GM21515 (cell line): ENCODE data around the gene ZBTB16.
"Not testable (repeated sequence)": the region's sequence is repeated elsewhere in the genome, so short reads cannot be mapped to it uniquely, and the experiment has no call there.

Experiments used
- ATAC-seq: cut with Tn5 transposase; IDR thresholded peaks from one replicate; pipeline ENCODE4 v1.9.1; 2021; ENCODE audit not compliant: unreplicated experiment

The ZBTB16 gene

GRCh38 chr11:114040706-114041211 lies 18.8 kb upstream of the ZBTB16 start:
- ATAC-seq: no peak

GRCh38 chr11:114042234-114042633 lies 17.3 kb upstream of the ZBTB16 start:
- no peak for ATAC-seq

DNA sequence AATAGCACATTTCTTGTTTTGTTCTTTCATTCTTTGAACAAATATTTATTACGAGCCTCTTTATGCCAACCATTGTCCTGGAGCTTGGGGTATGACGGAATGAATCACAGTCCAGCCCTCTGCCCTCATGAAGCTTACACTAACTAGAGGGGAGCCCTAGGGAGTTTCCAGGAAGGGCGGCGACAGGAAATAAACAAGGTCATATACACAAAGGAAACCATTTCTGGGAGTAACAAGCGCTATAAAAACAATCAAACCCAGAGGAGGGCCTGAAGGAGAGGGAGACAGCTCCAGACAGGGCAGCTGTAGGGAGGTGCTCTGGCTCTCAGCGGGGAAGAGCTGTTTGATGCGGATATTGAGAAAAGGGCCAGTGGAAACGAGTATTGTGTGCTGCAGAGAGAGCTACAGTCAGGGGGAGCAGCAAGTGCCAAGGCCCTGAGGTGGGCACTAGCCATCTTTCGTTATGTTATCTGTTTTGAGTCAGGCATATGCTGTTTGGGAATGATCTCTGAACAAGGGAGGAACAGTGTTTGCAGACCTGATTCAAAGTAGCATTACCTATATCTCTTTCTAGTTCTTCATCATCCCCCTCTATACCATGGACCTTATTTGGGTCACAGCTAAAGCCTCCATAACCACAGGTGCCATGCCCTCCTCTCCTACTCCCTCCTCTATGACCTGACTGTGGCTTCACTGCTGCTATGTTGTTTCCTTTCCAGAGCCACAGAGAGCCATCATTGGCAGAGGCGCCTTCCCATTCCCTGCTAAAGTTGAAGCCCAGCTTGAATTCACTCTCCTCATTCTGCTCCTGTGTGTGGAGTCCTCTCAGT lies 15.3 kb upstream of the ZBTB16 start:
- no peak for ATAC-seq

DNA sequence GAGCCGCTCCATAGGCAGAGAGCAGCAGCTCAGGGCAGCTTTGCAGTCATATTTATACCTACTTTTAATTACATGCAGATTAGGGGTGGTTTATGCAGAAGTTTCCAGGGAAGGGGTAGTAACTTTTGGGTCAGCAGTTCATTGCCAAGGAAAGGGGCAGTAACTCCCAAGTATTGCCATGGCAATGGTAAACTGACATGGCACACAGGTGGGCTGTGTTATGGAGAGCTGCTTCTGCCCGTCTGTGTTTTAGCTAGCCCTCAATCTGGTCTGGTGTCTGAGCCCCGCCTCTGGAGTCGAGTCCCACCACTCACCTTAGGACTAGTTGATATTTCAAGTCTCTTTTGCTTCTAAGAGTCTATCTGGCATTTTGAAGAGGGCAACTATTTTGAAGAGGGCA lies 12.2 kb upstream of the ZBTB16 start:
- ATAC-seq: no peak

GRCh38 chr11:114049050-114049449 lies 10.5 kb upstream of the ZBTB16 start:
- ATAC-seq: no peak

DNA sequence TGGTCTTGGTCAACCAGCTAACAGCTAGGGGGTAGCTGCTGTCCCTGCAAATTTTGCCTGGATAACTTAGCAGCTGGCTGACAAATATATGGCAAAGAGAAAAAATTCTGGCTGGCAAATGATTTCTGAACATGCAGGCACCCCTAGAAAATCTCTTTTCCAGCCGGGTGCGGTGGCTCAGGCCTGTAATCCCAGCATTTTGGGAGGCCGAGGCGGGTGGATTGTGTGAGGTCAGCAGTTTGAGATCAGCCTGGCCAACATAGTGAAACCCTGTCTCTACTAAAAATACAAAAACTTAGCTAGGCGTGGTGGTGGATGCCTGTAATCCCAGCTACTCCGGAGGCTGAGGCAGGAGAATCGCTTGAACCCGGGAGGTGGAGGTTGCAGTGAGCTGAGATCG lies 9.7 kb upstream of the ZBTB16 start:
- ATAC-seq: not testable (repeated sequence)

DNA sequence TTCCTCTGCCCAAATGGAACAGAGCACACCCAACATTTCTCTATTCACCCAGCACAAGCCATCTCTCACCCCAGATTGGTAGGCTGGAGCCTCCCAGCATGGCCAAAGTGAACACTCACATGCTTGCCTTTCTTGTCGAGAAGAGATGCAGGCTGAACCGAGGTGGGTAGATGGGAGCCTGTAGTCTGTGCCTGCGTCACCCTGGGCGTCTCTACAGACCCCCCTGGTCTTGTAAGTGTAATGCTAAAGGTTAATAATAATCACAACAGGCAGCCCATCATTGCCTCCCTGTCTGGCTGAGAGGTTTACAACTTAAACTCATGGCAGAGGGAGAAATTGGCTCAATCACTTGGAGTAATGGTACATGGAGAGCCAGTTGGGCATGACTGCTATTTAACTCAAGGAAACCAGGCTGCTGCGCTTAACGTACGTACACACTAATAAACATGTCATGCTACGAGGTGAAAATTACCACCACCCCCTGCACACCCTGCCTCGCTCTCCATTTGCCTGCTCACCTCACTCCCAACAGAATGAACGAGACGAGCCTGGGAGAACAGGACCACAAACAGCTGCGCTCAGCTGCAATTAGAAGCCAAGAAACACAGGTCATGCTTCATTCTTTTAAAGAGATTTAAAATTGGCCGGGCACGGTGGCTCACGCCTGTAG lies 9.1 kb upstream of the ZBTB16 start:
- ATAC-seq: no peak

GRCh38 chr11:114051558-114051957 lies 8.0 kb upstream of the ZBTB16 start:
- no peak for ATAC-seq

- ATAC-seq: no peak
Measured at GRCh38 chr11:114052160-114052559, 7.4 kb upstream of the ZBTB16 start.

GRCh38 chr11:114053406-114053805 lies 6.1 kb upstream of the ZBTB16 start:
- no peak for ATAC-seq

DNA sequence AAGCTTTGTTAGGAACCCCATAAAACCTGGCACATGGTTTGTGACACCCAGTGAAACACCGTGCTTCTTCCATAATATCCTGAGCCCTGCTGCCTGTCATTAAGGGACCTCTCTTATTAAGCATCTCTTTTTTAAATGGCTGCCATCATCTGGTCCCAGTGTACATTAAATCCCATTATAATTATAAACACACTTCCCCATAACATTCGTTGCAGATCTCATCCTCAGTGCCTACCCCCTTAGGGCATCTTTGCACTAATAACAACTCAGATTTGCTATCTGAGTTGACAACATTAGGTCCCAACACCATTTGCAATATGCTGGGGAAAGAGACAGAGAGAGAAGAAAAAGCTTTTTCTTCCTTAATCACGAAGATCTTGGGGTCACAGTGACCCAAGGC lies 4.7 kb upstream of the ZBTB16 start:
- no peak for ATAC-seq

- ATAC-seq: no peak
Measured at GRCh38 chr11:114056409-114056808, 3.1 kb upstream of the ZBTB16 start.

DNA sequence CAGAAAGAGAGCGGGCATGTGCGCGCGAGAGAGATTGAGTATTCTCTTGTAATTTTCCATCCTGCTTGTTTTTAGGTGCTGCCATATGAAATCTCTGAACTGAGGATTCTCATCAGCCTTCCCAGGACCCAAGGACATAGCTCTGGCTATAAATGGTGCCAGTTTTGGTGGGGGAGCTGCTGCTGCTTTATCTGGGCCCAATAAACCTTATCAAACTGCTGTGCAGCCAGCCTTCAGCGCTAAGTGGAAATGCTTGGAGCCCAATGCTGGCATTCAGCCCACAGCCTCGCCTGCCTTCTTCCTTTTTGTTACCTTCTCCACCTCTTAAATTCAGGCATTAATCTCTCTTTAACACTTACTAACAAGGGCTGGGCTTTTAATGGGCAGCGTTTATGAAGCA lies 2.4 kb upstream of the ZBTB16 start:
- ATAC-seq: no peak

DNA sequence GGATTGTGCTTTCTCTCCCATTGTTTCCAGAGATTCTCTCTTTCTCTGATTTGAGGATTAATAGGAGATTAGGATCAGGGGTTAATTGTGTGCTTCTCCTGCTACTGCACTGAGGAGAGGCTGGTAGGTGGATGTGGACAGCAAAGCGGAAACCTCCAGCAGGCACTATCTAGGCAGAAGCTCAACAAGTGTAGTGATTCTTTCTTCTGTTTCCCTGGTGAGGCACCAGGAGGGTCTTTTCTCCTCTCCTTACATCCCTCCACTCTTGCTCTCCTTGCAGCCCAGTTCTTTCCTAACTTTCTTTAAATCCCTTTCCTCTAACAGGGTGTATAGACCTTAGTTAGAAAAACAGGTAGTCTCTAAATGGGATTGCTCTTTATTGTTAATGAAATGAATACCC lies 1.9 kb upstream of the ZBTB16 start:
- ATAC-seq: no peak

DNA sequence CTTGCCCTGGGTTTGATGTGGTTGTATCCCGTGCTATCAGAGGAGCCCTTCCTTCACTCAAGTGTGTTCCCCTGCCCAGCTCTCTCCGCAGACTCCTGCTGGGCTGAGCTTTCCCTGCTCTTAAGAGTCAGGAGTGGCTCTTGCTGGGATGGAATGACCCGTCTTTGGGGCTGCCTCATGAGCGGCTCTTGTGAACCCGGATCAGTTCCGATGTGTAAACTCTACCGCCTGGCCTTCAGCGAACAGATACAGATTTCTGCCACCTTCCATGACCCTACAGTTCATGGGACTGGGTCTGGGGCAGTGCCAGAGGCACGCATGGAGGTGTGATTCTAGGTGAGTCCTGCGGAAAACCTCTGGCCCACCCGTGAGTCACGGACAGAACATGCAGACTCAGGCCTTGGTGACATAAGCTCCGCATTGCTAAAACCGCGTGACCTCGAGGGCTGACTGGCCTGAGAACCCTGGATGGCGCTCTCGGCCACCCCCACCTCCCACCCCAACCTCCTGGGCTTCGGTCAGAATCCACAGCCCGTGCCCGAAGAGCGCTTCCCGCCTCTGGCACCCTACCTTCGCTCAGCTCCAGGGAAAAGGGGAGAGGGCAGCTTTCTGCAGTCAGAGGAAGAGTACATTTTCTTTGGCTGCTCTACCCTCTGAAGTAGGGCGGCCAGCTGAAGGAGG lies 1.3 kb upstream of the ZBTB16 start:
- ATAC-seq: no peak

- no peak for ATAC-seq
Measured at GRCh38 chr11:114058871-114059277, 637 bp upstream of the ZBTB16 start.

- no peak for ATAC-seq
Measured at GRCh38 chr11:114059984-114060391, 477 bp downstream of the ZBTB16 start.

GRCh38 chr11:114060392-114061047 lies 1.0 kb downstream of the ZBTB16 start:
- ATAC-seq: no peak

DNA sequence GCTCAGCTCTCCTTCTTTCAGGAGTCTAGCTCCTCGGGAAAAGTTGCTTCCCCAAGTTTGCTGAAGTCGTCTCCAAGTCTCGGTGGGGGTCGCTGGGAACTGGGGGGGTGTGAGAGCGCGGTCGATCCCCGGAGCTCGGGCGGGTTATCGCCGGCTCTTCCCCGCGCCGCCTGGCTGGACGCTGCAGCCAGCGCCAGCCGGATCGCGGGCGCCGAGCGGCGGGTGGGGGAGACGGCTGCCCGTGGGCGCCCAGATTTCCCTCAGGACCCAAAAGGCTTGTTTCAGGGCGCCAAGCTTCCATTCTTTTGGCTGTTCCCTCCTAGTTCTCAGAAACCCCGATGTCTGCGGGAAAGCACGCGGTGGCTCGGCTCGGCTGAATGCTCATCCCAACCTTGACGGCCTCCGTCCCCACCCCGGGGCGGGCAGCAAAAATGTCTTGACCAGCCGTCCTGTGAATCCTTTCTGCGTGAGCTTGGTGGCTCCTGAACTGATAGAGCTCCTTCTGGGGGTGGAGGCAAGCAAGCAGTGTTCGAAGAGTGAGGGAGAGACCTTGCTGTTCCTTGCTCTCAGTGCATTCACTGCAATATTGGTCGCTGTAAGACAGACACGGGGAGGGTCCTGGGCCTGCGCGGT lies 1.7 kb downstream of the ZBTB16 start:
- no peak for ATAC-seq

DNA sequence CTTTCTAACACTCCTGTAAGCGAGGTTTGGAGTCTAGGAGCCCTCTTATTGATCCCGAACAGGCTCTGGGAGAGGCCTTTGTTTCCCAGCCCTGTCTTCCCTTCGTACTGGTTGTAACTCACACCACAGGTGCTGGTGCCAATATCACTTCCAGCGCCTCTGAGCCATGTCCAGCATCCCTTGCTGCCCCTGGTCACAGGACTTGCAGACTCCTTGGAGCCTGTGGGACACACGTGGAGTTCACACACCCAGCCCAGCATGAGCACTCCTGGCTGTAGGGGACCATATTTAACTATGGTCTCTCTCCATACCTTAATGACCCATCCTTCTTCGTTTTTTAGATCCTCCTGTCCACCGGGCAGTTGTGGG lies 2.2 kb downstream of the ZBTB16 start:
- ATAC-seq: no peak

DNA sequence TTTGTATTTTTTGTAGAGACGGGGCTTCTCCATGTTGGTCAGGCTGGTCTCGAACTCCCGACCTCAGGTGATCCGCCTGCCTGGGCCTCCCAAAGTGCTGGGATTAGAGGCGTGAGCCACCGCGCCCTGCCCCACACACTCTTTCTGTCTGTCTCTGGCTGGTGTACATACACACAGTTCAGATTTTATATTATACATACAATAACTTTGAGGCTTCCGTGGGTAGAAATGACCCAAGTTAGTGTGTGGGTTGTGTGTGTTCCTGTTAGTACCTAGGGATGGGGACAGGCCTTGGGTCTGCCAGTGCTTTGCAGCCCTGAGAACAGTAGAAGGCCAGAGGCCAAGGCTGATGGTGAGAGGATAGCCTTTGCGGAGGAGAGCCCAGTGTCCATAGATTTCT lies 2.8 kb downstream of the ZBTB16 start:
- no peak for ATAC-seq
